ENCODE data around the gene TBC1D2B.
"Not testable (repeated sequence)": the region's sequence is repeated elsewhere in the genome, so short reads cannot be mapped to it uniquely, and the experiment has no call there.

GRCh38 chr15:77996226-77996625 is 81.3 kb downstream of the TBC1D2B start:
- TF ChIP-seq, protein P1, sequence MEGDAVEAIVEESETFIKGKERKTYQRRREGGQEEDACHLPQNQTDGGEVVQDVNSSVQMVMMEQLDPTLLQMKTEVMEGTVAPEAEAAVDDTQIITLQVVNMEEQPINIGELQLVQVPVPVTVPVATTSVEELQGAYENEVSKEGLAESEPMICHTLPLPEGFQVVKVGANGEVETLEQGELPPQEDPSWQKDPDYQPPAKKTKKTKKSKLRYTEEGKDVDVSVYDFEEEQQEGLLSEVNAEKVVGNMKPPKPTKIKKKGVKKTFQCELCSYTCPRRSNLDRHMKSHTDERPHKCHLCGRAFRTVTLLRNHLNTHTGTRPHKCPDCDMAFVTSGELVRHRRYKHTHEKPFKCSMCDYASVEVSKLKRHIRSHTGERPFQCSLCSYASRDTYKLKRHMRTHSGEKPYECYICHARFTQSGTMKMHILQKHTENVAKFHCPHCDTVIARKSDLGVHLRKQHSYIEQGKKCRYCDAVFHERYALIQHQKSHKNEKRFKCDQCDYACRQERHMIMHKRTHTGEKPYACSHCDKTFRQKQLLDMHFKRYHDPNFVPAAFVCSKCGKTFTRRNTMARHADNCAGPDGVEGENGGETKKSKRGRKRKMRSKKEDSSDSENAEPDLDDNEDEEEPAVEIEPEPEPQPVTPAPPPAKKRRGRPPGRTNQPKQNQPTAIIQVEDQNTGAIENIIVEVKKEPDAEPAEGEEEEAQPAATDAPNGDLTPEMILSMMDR (IDR thresholded peaks at IDR 0.05) = not testable (repeated sequence)
- not testable (repeated sequence) for TF ChIP-seq POLR2A (IDR thresholded peaks at IDR 0.05)
